D341Med (cell line): ENCODE data around the gene PGM1.

Source experiments
- DNase-seq: peaks from one replicate; pipeline ENCODE4 v3.0.0; 2012; ENCODE audit warnings: low spot score

The PGM1 gene

DNA sequence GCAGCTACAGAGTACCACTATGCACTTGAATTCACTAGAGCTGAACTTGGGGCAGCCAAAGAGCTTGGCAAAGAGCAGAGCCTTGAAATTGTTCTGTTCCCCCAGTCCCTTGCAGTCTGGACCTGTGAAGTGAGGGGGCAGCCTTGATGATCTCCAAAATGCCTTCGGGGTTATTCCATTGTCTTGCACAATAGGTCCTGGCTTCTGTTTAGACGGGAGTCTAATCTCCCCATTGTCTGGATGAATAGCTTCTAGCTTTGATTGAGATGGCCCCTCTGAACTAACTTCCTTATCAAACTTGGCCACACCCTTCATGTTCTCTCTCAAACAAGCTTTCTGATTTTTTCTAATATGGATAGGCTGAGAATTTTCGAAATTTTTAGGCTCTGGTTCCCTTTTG is 72.6 kb downstream of the PGM1 start:
- DNase-seq = no peak

GRCh38 chr1:63668298-63668697 is 75.1 kb downstream of the PGM1 start:
- no peak for DNase-seq

DNA sequence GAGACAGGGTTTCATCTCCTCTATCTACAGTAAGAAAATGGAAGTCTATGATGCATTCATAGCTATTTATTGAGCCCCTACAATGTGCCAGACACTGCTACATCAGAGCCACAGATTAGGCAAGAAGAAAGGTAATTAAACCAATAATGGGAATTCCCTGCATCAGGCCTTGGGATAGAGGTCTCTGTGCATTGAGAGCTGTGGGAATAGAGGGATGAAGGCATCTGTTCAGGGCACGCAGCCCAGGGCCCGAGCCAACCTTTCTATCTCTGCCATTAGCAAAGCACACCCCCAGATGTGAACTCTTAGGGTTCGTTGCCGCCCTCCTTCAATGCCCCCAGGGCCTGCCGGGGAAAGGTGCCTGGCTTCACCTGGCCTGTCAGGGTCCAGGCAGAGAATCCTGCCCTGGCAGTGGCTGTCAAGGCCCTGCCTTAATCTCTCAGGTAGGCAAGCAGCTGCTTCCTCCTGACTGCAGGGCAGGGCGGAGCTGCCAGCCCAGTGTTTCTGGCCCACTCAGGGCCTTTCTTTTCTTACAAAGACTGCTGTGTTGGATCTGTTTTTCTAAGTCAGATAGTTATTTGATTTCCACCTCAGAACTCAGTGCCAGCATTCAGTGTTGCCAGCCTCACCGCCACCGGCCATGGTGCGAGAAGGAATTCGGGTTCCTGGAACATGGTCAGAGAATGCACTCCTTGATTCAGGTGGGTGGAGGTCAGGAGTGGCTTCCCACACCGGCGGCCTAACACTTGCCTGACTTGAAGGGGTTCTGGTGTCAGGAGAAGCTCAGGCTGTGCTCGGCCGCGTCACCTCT is 76.1 kb downstream of the PGM1 start:
- DNase-seq = no peak

- DNase-seq = no peak
These were observed 77.0 kb downstream of the PGM1 start for GRCh38 chr1:63670164-63670563.

- no peak for DNase-seq
These were observed 78.3 kb downstream of the PGM1 start for GRCh38 chr1:63671514-63671913.

DNA sequence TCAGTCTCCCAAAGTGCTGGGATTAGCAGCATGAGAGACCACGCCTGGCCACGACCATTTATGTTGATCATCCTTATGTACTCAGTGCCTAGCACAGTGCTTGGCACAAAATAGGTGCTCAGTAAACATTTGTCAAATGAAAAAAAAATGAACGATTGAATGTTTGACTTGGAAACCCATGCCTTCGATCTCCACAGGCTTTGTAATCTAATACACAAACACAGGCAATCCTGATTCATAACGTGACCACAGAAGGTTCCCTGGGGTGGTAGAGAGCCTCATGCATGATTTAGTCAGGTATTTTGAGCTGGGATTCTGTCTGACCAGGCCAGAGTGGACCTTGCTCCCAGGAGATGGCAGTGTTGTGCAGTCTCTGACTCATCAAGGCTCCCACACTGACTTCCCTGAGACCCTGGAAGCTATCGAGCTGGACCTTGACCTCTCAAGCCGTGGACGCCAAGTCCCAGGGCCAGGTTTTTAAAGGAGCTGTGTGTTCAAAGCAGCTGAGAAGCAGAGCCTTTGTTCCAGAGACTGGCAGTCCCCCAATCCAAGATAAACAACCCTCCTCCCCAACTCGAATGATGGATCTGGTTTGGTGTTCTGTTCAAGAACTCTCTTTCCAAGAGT is 81.1 kb downstream of the PGM1 start:
- peak; percentile 65 for DNase-seq

- DNase-seq = no peak
These were observed 81.7 kb downstream of the PGM1 start for GRCh38 chr1:63674865-63675419.

DNA sequence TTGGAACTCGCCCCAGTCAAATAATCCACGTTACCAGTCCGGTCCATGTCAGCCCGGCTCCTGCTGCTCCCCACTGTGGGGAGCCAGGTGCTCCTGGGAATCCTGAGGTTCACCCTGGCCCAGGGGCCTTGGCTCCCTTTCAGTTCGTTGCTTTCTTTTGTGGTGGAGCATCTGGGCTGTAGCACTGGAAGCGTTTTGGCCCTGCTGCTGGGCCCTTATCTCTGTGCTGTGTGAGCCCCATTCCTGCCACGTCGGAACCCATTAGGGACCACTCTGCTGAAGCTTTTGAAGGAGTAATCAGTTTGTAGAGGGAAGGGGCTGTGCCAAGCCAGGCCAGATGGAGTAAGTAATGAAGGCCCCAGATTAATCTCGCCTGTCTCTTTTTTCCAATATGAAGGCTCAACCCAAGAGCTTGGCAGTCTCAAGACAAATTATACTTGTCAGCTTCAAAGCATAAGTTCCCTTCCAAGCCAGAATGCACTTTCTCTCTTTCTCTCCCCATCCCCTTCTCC is 82.3 kb downstream of the PGM1 start:
- DNase-seq = no peak

DNA sequence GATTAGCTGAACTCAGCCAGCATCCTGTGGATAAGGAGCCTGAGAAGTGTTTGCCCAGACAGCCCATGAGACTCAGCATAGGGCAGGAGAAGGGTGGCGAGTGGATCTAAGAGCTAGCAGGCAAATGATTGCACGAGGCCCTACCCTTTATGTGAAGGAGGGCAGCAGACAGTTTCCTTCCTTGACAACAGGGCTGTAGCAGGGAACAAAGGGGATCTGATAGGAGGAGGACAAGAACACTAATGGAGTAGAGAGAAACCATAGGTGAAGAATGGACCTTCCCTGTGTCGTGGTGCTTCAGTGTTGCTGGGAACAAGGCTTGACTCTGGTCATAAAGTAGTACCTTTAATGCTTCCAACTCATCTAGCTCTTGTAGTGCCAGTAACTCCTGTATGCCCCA is 84.3 kb downstream of the PGM1 start:
- DNase-seq = no peak

GRCh38 chr1:63678200-63678599 is 85.0 kb downstream of the PGM1 start:
- DNase-seq = no peak

DNA sequence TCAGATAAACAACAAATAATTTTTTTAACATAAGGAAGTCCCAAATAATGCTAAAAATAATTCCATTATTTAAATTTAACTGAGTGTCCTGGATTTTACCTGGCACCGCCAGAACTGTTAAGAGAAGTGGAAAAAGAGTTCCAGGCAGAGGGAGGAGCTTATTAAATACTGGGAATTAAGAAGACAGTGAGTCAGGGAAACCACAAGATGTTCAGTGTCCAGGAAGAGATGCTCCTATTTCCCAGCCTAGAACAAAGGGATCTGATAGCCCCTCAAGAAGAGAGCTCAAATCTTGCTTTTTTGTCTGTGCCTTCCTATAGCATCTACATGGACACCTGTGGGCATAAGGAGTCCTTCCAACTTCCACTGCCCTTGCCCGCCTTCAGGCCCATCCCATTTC is 85.9 kb downstream of the PGM1 start:
- DNase-seq = no peak

- no peak for DNase-seq
These were observed 86.4 kb downstream of the PGM1 start for GRCh38 chr1:63679589-63679988.

- DNase-seq = no peak
These were observed 89.7 kb downstream of the PGM1 start for GRCh38 chr1:63682936-63683335.

DNA sequence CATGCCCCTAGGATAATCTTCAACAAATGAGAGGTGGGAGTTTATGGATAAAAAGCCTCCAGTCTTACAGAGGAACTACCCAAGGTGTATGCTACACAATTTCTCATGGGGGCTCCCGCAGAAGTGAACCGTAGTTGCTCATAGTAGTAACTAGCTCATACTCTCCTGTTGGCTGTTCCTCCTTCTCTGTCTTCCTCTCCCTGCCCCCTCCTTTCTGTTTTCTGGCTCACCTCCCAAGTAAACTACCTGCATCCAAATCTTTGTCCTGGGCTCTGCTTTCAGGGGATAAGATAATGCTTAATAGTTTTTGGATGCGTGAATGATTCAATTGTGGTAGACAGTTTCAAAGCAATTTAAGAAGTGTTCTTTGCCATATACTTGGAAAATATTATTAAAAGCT is 90.5 kb downstream of the PGM1 start:
- no peak for DNase-seq

DNA sequence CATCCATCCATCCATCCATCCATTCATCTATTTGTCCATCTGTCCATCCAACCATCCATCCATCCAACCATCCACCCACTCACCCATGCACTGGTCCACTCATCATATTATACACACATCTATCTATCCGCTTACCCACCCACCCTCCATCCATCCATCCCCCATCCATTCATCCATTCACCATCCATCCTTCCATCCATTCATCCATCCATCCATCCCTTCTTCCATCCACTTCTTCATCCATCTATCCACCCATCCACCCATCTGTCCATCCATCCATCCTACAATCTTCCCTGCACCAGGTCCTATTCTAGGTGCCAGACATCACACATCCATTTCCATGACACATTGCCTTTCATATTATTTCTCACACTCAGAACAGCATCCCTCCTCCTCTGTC is 93.5 kb downstream of the PGM1 start:
- DNase-seq = no peak

DNA sequence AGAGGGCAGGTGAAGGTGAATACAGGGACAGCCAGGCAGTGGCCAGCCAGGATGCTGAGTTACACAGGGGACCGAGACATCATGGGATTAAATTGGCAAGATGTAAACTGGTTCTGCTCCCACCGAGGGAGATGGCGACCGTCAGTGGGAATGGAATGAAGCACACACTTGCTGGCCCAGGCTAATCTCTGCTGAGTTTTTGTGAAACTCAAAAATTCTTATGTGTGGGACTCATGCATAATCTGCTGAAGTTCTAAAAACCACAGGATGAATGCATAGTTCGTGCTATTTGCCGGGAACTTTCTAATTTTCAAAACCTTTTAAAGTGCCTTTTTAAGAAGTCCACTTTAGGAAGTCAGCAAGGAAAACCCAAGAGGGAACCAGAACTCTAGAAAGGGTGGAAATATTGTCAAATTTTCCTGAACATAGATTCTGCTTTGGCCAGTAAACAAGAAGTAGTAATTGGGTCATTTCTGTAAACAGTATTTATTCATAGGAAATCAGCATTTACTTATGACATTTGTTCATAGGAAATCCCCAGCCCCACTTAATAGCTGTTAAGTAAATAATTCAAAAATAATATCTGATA is 95.2 kb downstream of the PGM1 start:
- DNase-seq = no peak

DNA sequence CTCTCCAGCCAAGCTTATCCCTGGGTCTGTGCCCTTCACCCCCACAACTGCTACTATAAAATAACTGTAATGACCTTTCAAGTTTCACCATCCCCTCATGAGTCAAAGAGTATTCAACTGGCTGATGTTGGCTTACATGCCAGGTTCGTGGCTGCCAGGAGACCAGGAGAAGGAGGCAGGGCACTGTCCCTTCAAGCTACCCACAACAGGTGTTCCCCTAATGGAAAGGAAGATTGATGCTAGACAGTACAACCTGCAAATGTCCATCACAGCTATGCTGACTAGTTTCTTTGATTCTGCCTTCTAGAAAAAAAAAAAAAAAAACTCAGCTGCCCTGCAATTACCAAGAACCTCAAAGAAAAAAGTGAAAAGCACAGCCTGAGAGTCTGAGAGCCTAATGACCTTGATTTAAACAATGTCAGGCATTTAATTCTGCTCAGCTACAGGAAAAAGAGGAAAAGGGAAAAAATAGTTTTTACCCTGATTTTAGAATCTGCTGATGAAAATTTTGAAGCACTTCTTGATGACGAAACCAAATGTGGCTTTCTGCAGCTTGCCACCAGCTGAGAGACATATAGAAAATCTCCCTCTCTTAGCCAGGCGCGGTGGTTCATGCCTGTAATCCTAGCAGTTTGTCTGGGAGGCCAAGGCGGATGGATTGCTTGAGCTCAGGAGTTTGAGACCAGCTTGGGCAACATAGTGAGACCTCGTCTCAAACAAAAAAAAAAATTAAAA is 97.9 kb downstream of the PGM1 start:
- no peak for DNase-seq

DNA sequence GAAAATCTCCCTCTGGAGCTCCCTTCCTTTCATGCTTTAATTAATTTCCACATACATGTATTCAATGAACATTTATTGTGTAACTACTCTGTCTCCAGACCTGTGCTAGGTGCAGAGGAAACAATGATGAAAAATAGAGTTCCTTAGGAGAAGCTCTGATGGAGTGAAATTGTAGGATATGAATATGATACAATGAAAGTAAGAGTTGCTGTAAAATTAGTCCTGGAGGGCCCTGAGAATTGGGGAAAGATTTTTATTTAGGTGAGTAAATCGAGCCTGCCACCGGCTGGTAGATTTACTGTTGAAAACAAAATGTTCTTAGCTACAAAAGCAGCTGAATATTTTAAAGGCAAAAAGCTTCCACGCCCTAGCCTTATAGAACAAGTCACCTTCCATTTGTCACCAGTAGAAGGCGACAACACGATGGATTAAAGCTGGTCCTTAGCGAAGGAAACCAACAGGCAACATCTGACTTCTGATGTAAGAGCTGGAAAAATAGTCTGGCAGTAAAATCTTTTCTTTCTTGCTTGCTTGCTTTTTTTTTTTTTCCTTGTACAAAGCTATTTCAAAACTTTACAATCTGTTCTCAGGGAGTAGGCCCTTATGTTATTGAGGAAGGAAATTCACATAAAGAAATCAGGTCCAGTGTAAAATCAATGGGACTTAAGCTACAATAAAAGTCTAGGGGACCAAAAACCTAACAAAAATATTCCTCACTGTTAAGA is 98.7 kb downstream of the PGM1 start:
- peak; percentile 70 for DNase-seq

GRCh38 chr1:63693944-63694571 is 100.8 kb downstream of the PGM1 start:
- no peak for DNase-seq

- no peak for DNase-seq
These were observed 105.0 kb downstream of the PGM1 start for GRCh38 chr1:63698001-63698838.
